ENCODE data around the gene KRTDAP.

- TF ChIP-seq RORB (CRISPR knock-in tag; IDR thresholded peaks at IDR 0.05), result no peak
- no peak for TF ChIP-seq CREB1 (CRISPR knock-in tag; IDR thresholded peaks at IDR 0.05)
- no peak for TF ChIP-seq CTCF (IDR thresholded peaks at IDR 0.05)
These were observed 35.6 kb downstream of the KRTDAP start for GRCh38 chr19:35454663-35455062.
